Measurements from ENCODE around the gene SGTA.
A peak's percentile ranks its signal among the peaks of the same experiment; 100 is the strongest.

SGTA gene

GRCh38 chr19:2744113-2744512, 39.0 kb downstream of the SGTA start:
- no peak for DNase-seq

GRCh38 chr19:2743099-2743498, 40.0 kb downstream of the SGTA start:
- no peak for DNase-seq

- DNase-seq: no peak
These were observed 42.8 kb downstream of the SGTA start for GRCh38 chr19:2740314-2740656.

GRCh38 chr19:2739602-2740313, 43.3 kb downstream of the SGTA start, which contains the start of gene SLC39A3:
Gene SLC39A3 (minus strand): TSS chr19:2740017. CDS start chr19:2737257, 2,760 bp downstream.
- DNase-seq: peak; percentile 98 to 100

- DNase-seq: no peak
These were observed 46.4 kb downstream of the SGTA start for GRCh38 chr19:2736550-2737190.

GRCh38 chr19:2735374-2735773, 47.7 kb downstream of the SGTA start:
- DNase-seq: no peak

- DNase-seq: no peak
These were observed 48.3 kb downstream of the SGTA start for GRCh38 chr19:2734589-2735288.

- DNase-seq: no peak
These were observed 49.0 kb downstream of the SGTA start for GRCh38 chr19:2733930-2734588.

GRCh38 chr19:2732883-2733282, 50.2 kb downstream of the SGTA start:
- DNase-seq: no peak

GRCh38 chr19:2732157-2732725, 50.8 kb downstream of the SGTA start:
- no peak for DNase-seq

- DNase-seq: no peak
These were observed 51.7 kb downstream of the SGTA start for GRCh38 chr19:2731181-2731995.

- no peak for DNase-seq
These were observed 52.9 kb downstream of the SGTA start for GRCh38 chr19:2729943-2730818.

GRCh38 chr19:2728783-2729387, 54.2 kb downstream of the SGTA start:
- no peak for DNase-seq

- DNase-seq: no peak
These were observed 55.5 kb downstream of the SGTA start for GRCh38 chr19:2727640-2727944.

GRCh38 chr19:2726904-2727639, 56.0 kb downstream of the SGTA start:
- no peak for DNase-seq

GRCh38 chr19:2726160-2726855, 56.8 kb downstream of the SGTA start:
- DNase-seq: no peak

GRCh38 chr19:2724148-2724557, 58.9 kb downstream of the SGTA start:
- DNase-seq: no peak

GRCh38 chr19:2723747-2724146, 59.3 kb downstream of the SGTA start:
- DNase-seq: no peak

- DNase-seq: no peak
These were observed 59.7 kb downstream of the SGTA start for GRCh38 chr19:2723345-2723715.

All from CD4-positive, alpha-beta T cell treated with Interleukin-1 beta for 1 hour (primary cell).